GM12891 (cell line): ENCODE data around the gene ZNF286A.

Experiments
- PAX5 ChIP-seq: IDR thresholded peaks from 2 replicates; pipeline ENCODE4 v1.6.1; 2011; ENCODE audit warnings: low read length, moderate library complexity, mild to moderate bottlenecking; ENCODE audit not compliant: insufficient read depth, severe bottlenecking
- POLR2A ChIP-seq: IDR thresholded peaks from 2 replicates; pipeline ENCODE4 v1.6.1; 2011; ENCODE audit warnings: low read depth, low read length, control low read depth
- POLR2AphosphoS5 ChIP-seq: IDR thresholded peaks from 2 replicates; pipeline ENCODE4 v1.6.1; 2011; ENCODE audit warnings: low read depth, low read length, control low read depth
- POU2F2 ChIP-seq: IDR thresholded peaks from 2 replicates; pipeline ENCODE4 v1.6.1; 2011; ENCODE audit warnings: low read depth, mild to moderate bottlenecking, control low read depth, low read length, moderate library complexity
- SPI1 ChIP-seq: IDR thresholded peaks from 2 replicates; pipeline ENCODE4 v1.6.1; 2011; ENCODE audit warnings: low read depth, low read length, control low read depth
- TAF1 ChIP-seq: IDR thresholded peaks from 2 replicates; pipeline ENCODE4 v1.6.1; 2011; ENCODE audit warnings: low read depth, low read length, control low read depth

GRCh38 chr17:15663691-15664090 lies 35.9 kb upstream of the ZNF286A start:
- TF ChIP-seq POLR2A (no peak), POLR2AphosphoS5 (no peak), TAF1 (no peak), SPI1 (no peak), PAX5 (no peak), POU2F2 (no peak)
